HG03066 (cell line): ENCODE results near the gene OVAAL.

Experiments
- ATAC-seq: cut with Tn5 transposase; IDR thresholded peaks from one replicate; pipeline ENCODE4 v1.9.1; 2021; ENCODE audit warnings: low read depth; ENCODE audit not compliant: unreplicated experiment

Gene OVAAL

GRCh38 chr1:180603223-180603849 lies 44.6 kb downstream of the OVAAL start:
- no peak for ATAC-seq

GRCh38 chr1:180603850-180604226 lies 45.1 kb downstream of the OVAAL start:
- no peak for ATAC-seq

GRCh38 chr1:180606155-180606554 lies 47.4 kb downstream of the OVAAL start:
- no peak for ATAC-seq

GRCh38 chr1:180609643-180610555 lies 51.1 kb downstream of the OVAAL start:
- no peak for ATAC-seq

GRCh38 chr1:180610556-180611015 lies 51.8 kb downstream of the OVAAL start:
- no peak for ATAC-seq

GRCh38 chr1:180611016-180611930 lies 52.5 kb downstream of the OVAAL start:
- no peak for ATAC-seq

GRCh38 chr1:180612632-180613031 lies 53.9 kb downstream of the OVAAL start:
- ATAC-seq, result no peak

- ATAC-seq, result no peak
These were observed 56.0 kb downstream of the OVAAL start for GRCh38 chr1:180614730-180615129.

- no peak for ATAC-seq
These were observed 56.9 kb downstream of the OVAAL start for GRCh38 chr1:180615493-180616290.
